Measurements from ENCODE around the gene NPAP1.
"Not testable (repeated sequence)": the region's sequence is repeated elsewhere in the genome, so short reads cannot be mapped to it uniquely, and the experiment has no call there.

The NPAP1 gene

GRCh38 chr15:24676431-24676830 is 856 bp downstream of the NPAP1 start:
- no peaks in the 10 kb centered on the region for H3K79me1 ChIP-seq (ENCODE audit: low read depth, low read length)
- no peak overlapping the region for H3K18ac ChIP-seq (ENCODE audit: low read length)
- H2AK5ac ChIP-seq (ENCODE audit: low read depth, low read length) = no peak overlapping the region
- DNase-seq (ENCODE audit: low spot score) = no peak
- H3K36me3 ChIP-seq (replicated peaks in 1 of 2; ENCODE audit: control insufficient read depth in 2 of 2, insufficient read depth in 2 of 2, low read length in 2 of 2) = no peaks in the 10 kb centered on the region
- no peak overlapping the region for H3K4ac ChIP-seq (ENCODE audit: low read length)
- H4K8ac ChIP-seq (ENCODE audit: low read depth, low read length) = no peak overlapping the region
- H3K14ac ChIP-seq (ENCODE audit: low read length) = no peak overlapping the region
- peaks cover 0 to 10% of the 10 kb centered on the region in 2 donors for H3K9me3 ChIP-seq (replicated peaks in 1 of 2; ENCODE audit: control insufficient read depth in 2 of 2, insufficient read depth in 1 of 2, low read depth in 1 of 2, low read length in 2 of 2)
- H2BK5ac ChIP-seq (ENCODE audit: low read length) = no peak overlapping the region
- no peak overlapping the region for H2BK12ac ChIP-seq (ENCODE audit: low read length)
- H3K4me2 ChIP-seq (ENCODE audit: insufficient read depth, low read length, poor library complexity, severe bottlenecking) = no peak overlapping the region
- H3K27ac ChIP-seq (replicated peaks; ENCODE audit: low read length) = no peak overlapping the region
- no peaks in the 10 kb centered on the region for H3K4me1 ChIP-seq (ENCODE audit: control insufficient read depth in 2 of 2, insufficient read depth in 1 of 2, low read depth in 1 of 2, low read length in 2 of 2)
- WGBS, 2 donors (ENCODE audit: extremely low coverage in 2 of 2, insufficient read length in 2 of 2, insufficient replicate concordance in 1 of 2) = no CpG with 5 or more reads among the region's 14 CpGs
- H3K23ac ChIP-seq (ENCODE audit: low read depth, low read length, poor library complexity) = peak overlapping the region; percentile 46
- no peaks in the 10 kb centered on the region for H3K27me3 ChIP-seq (ENCODE audit: control insufficient read depth in 3 of 3, insufficient read depth in 3 of 3, low read depth in 1 of 3, low read length in 3 of 3)
- no peak overlapping the region for H3K9ac ChIP-seq (ENCODE audit: low read depth, low read length, poor library complexity)
- no peak overlapping the region for H4K91ac ChIP-seq (ENCODE audit: low read depth, low read length, poor library complexity)
- H3K4me3 ChIP-seq (ENCODE audit: low read length in 2 of 2) = no peak overlapping the region
- H2BK15ac ChIP-seq (ENCODE audit: low read length) = no peak overlapping the region
- H2AFZ ChIP-seq (ENCODE audit: low read length) = peak overlapping the region; percentile 35
- H2BK120ac ChIP-seq (ENCODE audit: low read depth, low read length) = no peak overlapping the region

GRCh38 chr15:24678485-24678884 is 2.9 kb downstream of the NPAP1 start:
- peaks cover 0 to 10% of the 10 kb centered on the region in 2 donors for H3K9me3 ChIP-seq (replicated peaks in 1 of 2; ENCODE audit: control insufficient read depth in 2 of 2, insufficient read depth in 1 of 2, low read depth in 1 of 2, low read length in 2 of 2)
- no peak overlapping the region for H2BK12ac ChIP-seq (ENCODE audit: low read length)
- H2BK5ac ChIP-seq (ENCODE audit: low read length) = no peak overlapping the region
- H4K91ac ChIP-seq (ENCODE audit: low read depth, low read length, poor library complexity) = no peak overlapping the region
- no peak overlapping the region for H3K9ac ChIP-seq (ENCODE audit: low read depth, low read length, poor library complexity)
- H3K27me3 ChIP-seq (ENCODE audit: control insufficient read depth in 3 of 3, insufficient read depth in 3 of 3, low read depth in 1 of 3, low read length in 3 of 3) = no peaks in the 10 kb centered on the region
- no peak overlapping the region for H4K8ac ChIP-seq (ENCODE audit: low read depth, low read length)
- H2BK15ac ChIP-seq (ENCODE audit: low read length) = no peak overlapping the region
- H3K18ac ChIP-seq (ENCODE audit: low read length) = no peak overlapping the region
- no peaks in the 10 kb centered on the region for H3K36me3 ChIP-seq (replicated peaks in 1 of 2; ENCODE audit: control insufficient read depth in 2 of 2, insufficient read depth in 2 of 2, low read length in 2 of 2)
- H3K4me1 ChIP-seq (ENCODE audit: control insufficient read depth in 2 of 2, insufficient read depth in 1 of 2, low read depth in 1 of 2, low read length in 2 of 2) = no peaks in the 10 kb centered on the region
- no peak overlapping the region for H2AFZ ChIP-seq (ENCODE audit: low read length)
- no peak overlapping the region for H3K4me2 ChIP-seq (ENCODE audit: insufficient read depth, low read length, poor library complexity, severe bottlenecking)
- H2AK5ac ChIP-seq (ENCODE audit: low read depth, low read length) = no peak overlapping the region
- no peak overlapping the region for H3K4me3 ChIP-seq (ENCODE audit: low read length in 2 of 2)
- no peak overlapping the region for H3K27ac ChIP-seq (replicated peaks; ENCODE audit: low read length)
- H3K79me1 ChIP-seq (ENCODE audit: low read depth, low read length) = no peaks in the 10 kb centered on the region
- H3K23ac ChIP-seq (ENCODE audit: low read depth, low read length, poor library complexity) = no peak overlapping the region
- DNase-seq (ENCODE audit: low spot score) = no peak
- no peak overlapping the region for H3K14ac ChIP-seq (ENCODE audit: low read length)
- H3K4ac ChIP-seq (ENCODE audit: low read length) = no peak overlapping the region
- WGBS, 2 donors (ENCODE audit: extremely low coverage in 2 of 2, insufficient read length in 2 of 2, insufficient replicate concordance in 1 of 2) = no CpG with 5 or more reads among the region's 1 CpG
- H2BK120ac ChIP-seq (ENCODE audit: low read depth, low read length) = no peak overlapping the region

GRCh38 chr15:24682002-24682401 is 6.4 kb downstream of the NPAP1 start:
- no peak overlapping the region for H2BK15ac ChIP-seq (ENCODE audit: low read length)
- no peak overlapping the region for H3K18ac ChIP-seq (ENCODE audit: low read length)
- H4K8ac ChIP-seq (ENCODE audit: low read depth, low read length) = no peak overlapping the region
- H2BK5ac ChIP-seq (ENCODE audit: low read length) = no peak overlapping the region
- no peak overlapping the region for H3K27ac ChIP-seq (replicated peaks; ENCODE audit: low read length)
- WGBS, 2 donors (ENCODE audit: extremely low coverage in 2 of 2, insufficient read length in 2 of 2, insufficient replicate concordance in 1 of 2) = no CpG with 5 or more reads among the region's 3 CpGs
- no peak for DNase-seq (ENCODE audit: low spot score)
- no peak overlapping the region for H2BK12ac ChIP-seq (ENCODE audit: low read length)
- no peak overlapping the region for H2AK5ac ChIP-seq (ENCODE audit: low read depth, low read length)
- peaks cover 0 to 4% of the 10 kb centered on the region in 2 donors for H3K9me3 ChIP-seq (replicated peaks in 1 of 2; ENCODE audit: control insufficient read depth in 2 of 2, insufficient read depth in 1 of 2, low read depth in 1 of 2, low read length in 2 of 2)
- H3K4me1 ChIP-seq (ENCODE audit: control insufficient read depth in 2 of 2, insufficient read depth in 1 of 2, low read depth in 1 of 2, low read length in 2 of 2) = no peaks in the 10 kb centered on the region
- H2BK120ac ChIP-seq (ENCODE audit: low read depth, low read length) = no peak overlapping the region
- H4K91ac ChIP-seq (ENCODE audit: low read depth, low read length, poor library complexity) = no peak overlapping the region
- H3K9ac ChIP-seq (ENCODE audit: low read depth, low read length, poor library complexity) = no peak overlapping the region
- H3K4me2 ChIP-seq (ENCODE audit: insufficient read depth, low read length, poor library complexity, severe bottlenecking) = no peak overlapping the region
- no peaks in the 10 kb centered on the region for H3K79me1 ChIP-seq (ENCODE audit: low read depth, low read length)
- H3K23ac ChIP-seq (ENCODE audit: low read depth, low read length, poor library complexity) = no peak overlapping the region
- no peak overlapping the region for H3K4ac ChIP-seq (ENCODE audit: low read length)
- no peaks in the 10 kb centered on the region for H3K27me3 ChIP-seq (ENCODE audit: control insufficient read depth in 3 of 3, insufficient read depth in 3 of 3, low read depth in 1 of 3, low read length in 3 of 3)
- no peak overlapping the region for H3K14ac ChIP-seq (ENCODE audit: low read length)
- no peak overlapping the region for H2AFZ ChIP-seq (ENCODE audit: low read length)
- no peak overlapping the region for H3K4me3 ChIP-seq (ENCODE audit: low read length in 2 of 2)
- no peaks in the 10 kb centered on the region for H3K36me3 ChIP-seq (replicated peaks in 1 of 2; ENCODE audit: control insufficient read depth in 2 of 2, insufficient read depth in 2 of 2, low read length in 2 of 2)

- not testable (repeated sequence) for H4K91ac ChIP-seq (ENCODE audit: low read depth, low read length, poor library complexity); H3K9ac ChIP-seq (ENCODE audit: low read depth, low read length, poor library complexity); H2BK120ac ChIP-seq (ENCODE audit: low read depth, low read length); H2BK12ac ChIP-seq (ENCODE audit: low read length); H3K79me1 ChIP-seq (ENCODE audit: low read depth, low read length); H3K14ac ChIP-seq (ENCODE audit: low read length); H2AK5ac ChIP-seq (ENCODE audit: low read depth, low read length); H3K4ac ChIP-seq (ENCODE audit: low read length); H3K23ac ChIP-seq (ENCODE audit: low read depth, low read length, poor library complexity); H3K36me3 ChIP-seq (replicated peaks in 1 of 2; ENCODE audit: control insufficient read depth in 2 of 2, insufficient read depth in 2 of 2, low read length in 2 of 2); H2BK5ac ChIP-seq (ENCODE audit: low read length); H4K8ac ChIP-seq (ENCODE audit: low read depth, low read length); DNase-seq (ENCODE audit: low spot score); H3K4me3 ChIP-seq (ENCODE audit: low read length in 2 of 2); H3K18ac ChIP-seq (ENCODE audit: low read length); H3K9me3 ChIP-seq (replicated peaks in 1 of 2; ENCODE audit: control insufficient read depth in 2 of 2, insufficient read depth in 1 of 2, low read depth in 1 of 2, low read length in 2 of 2); H3K4me2 ChIP-seq (ENCODE audit: insufficient read depth, low read length, poor library complexity, severe bottlenecking); H3K27ac ChIP-seq (replicated peaks; ENCODE audit: low read length); H2AFZ ChIP-seq (ENCODE audit: low read length); H3K4me1 ChIP-seq (ENCODE audit: control insufficient read depth in 2 of 2, insufficient read depth in 1 of 2, low read depth in 1 of 2, low read length in 2 of 2); H2BK15ac ChIP-seq (ENCODE audit: low read length); H3K27me3 ChIP-seq (ENCODE audit: control insufficient read depth in 3 of 3, insufficient read depth in 3 of 3, low read depth in 1 of 3, low read length in 3 of 3)
- WGBS, 2 donors (ENCODE audit: extremely low coverage in 2 of 2, insufficient read length in 2 of 2, insufficient replicate concordance in 1 of 2) = no CpG with 5 or more reads among the region's 4 CpGs
These were observed 7.3 kb downstream of the NPAP1 start for GRCh38 chr15:24682905-24683304.

Data from neuronal stem cell (in vitro differentiated cells).